Natural killer cell treated with Interleukin-12 subunit alpha and Interleukin-12 subunit beta and Interleukin-15 and Interleukin-18, amount 100 ng/mL, for 72 hours (primary cell): ENCODE data around the gene VPS29. TPM values are rescaled to one million over a fixed set of nuclear protein-coding genes. Genes with fewer than 3 reads are reported as not detected.
"Not testable (repeated sequence)": the region's sequence is repeated elsewhere in the genome, so short reads cannot be mapped to it uniquely, and the experiment has no call there.

Experiments
- ATAC-seq, 2 donors: fragments of 150-1000 bp; cut with Tn5 transposase in 1 of 2; sonication (Bioruptor Pico), chemical (Tn5 transposase) in 1 of 2; 2 replicates each; pipeline ENCODE4 v1.10.0; 2021
- DNase-seq: peaks from one replicate; pipeline ENCODE4 v3.0.0; 2022; ENCODE audit warnings: low spot score
- H3K27ac Mint-ChIP-seq, 2 donors: 1 replicate in 1 of 2; 2 replicates in 1 of 2; pipeline ENCODE4 v1.8.0; 2022; ENCODE audit warnings: mixed read lengths in 2 of 2, mild to moderate bottlenecking in 1 of 2, moderate library complexity in 1 of 2
- H3K27me3 Mint-ChIP-seq, 2 donors: 1 replicate in 1 of 2; 2 replicates in 1 of 2; pipeline ENCODE4 v1.8.0; 2022; ENCODE audit warnings: mixed read lengths in 2 of 2
- H3K36me3 Mint-ChIP-seq: one replicate; pipeline ENCODE4 v1.8.0; 2022; ENCODE audit warnings: mixed read lengths
- H3K4me1 Mint-ChIP-seq, 2 donors: 1 replicate in 1 of 2; 2 replicates in 1 of 2; pipeline ENCODE4 v1.8.0; 2022; ENCODE audit warnings: low read depth in 2 of 2, mixed read lengths in 2 of 2, mild to moderate bottlenecking in 1 of 2
- H3K4me3 Mint-ChIP-seq: one replicate; pipeline ENCODE4 v1.8.0; 2022; ENCODE audit warnings: mixed read lengths
- H3K9me3 Mint-ChIP-seq: 2 replicates; pipeline ENCODE4 v1.8.0; 2022; ENCODE audit warnings: mixed read lengths
- total RNA-seq, 2 donors: library from RNA; stranded (reverse); gene quantifications; one replicate each; pipeline ENCODE4 v1.2.3, GENCODE V29; 2022

Gene VPS29
- total RNA-seq, 2 donors from 2014 or later, result 105 to 120 TPM

DNA sequence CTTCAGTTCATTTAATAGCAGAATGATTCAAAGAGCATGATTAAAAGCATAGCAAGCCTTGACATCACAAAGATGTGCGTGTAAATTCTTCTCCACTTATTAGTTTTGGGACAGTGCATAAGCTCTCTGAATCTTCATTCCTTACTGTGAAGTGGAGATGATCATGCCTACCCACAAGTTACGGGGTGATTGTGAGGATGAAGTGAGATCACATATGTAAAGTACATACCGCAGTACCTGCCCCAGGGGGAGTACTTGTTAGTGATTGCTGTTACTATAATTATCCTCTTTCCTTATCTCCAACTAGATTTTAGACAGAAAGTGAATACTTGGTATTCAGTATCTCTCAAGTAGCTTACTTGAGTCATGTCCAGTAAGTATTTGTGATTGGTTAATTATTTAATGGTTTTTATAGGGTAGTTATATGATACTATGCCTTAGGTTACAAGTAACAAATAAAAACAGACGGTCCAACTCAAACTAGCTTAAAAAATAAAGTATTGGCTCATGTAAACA is 6.2 kb upstream of the VPS29 start:
- H3K9me3 Mint-ChIP-seq, result no peaks in the 10 kb centered on the region
- H3K27ac Mint-ChIP-seq, result no peak overlapping the region
- no peaks in the 10 kb centered on the region for H3K36me3 Mint-ChIP-seq
- H3K4me1 Mint-ChIP-seq, result no peaks in the 10 kb centered on the region
- H3K4me3 Mint-ChIP-seq, result no peak overlapping the region
- ATAC-seq (no peak), DNase-seq (no peak)
- no peaks in the 10 kb centered on the region for H3K27me3 Mint-ChIP-seq

DNA sequence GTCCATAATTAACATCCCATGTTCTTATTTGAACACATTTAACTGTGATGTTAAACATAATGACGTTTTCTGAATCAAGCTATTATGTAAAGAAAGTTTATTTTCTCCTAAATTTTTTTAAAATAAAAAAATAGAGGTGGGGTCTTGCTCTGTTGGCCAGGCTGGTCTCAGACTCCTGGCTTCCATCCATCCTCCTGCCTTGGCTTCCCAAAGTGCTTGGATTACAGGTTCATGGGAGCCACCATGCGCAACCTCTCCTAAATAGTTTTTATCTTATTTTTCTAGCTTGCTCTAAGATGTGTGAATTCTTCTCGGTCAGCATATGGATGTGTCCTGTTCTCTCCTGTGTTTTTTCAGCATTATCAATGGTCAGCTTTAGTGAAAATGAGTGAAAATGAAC is 3.4 kb upstream of the VPS29 start:
- no peak for DNase-seq
- H3K27ac Mint-ChIP-seq, result no peak overlapping the region
- H3K4me3 Mint-ChIP-seq, result no peak overlapping the region
- peaks cover 6% of the 10 kb centered on the region for H3K36me3 Mint-ChIP-seq
- no peaks in the 10 kb centered on the region for H3K27me3 Mint-ChIP-seq
- H3K4me1 Mint-ChIP-seq, result peaks cover 10 to 14% of the 10 kb centered on the region in 2 donors
- no peaks in the 10 kb centered on the region for H3K9me3 Mint-ChIP-seq
- ATAC-seq, result no peak

DNA sequence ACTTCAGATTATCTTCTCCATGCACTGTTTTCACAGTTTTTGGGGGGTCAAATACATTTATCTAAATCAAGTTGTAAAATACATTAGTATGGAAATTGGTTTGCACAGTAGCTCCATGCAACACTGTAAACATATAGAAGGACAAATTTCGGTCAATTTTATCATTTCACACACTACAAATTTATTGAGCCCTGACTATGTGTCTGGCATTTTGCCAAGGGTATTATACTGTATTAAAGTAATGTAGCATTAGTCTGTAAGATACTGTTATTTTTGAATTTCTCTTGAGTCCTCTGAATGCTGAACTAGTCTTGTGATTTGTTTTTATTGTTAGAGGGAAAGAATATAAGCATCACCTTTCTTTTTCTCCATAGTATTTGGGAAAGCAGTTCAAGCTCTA is 1.5 kb upstream of the VPS29 start:
- H3K27ac Mint-ChIP-seq, result peak overlapping the region; percentile 90 to 94
- no peaks in the 10 kb centered on the region for H3K27me3 Mint-ChIP-seq
- H3K4me1 Mint-ChIP-seq, result peaks cover 17 to 25% of the 10 kb centered on the region in 2 donors
- no peak overlapping the region for H3K4me3 Mint-ChIP-seq
- ATAC-seq, result no peak
- no peak for DNase-seq
- H3K9me3 Mint-ChIP-seq, result no peaks in the 10 kb centered on the region
- H3K36me3 Mint-ChIP-seq, result peaks cover 10% of the 10 kb centered on the region

- H3K4me1 Mint-ChIP-seq, result peaks cover 17 to 25% of the 10 kb centered on the region in 2 donors
- no peaks in the 10 kb centered on the region for H3K9me3 Mint-ChIP-seq
- peak overlapping the region; percentile 90 to 94 for H3K27ac Mint-ChIP-seq
- peak overlapping the region; percentile 90 for H3K4me3 Mint-ChIP-seq
- ATAC-seq, result peak; percentile 13 to 39
- H3K36me3 Mint-ChIP-seq, result peaks cover 10% of the 10 kb centered on the region
- no peaks in the 10 kb centered on the region for H3K27me3 Mint-ChIP-seq
- DNase-seq, result peak; percentile 59
These were observed 536 bp downstream of the VPS29 start for GRCh38 chr12:110501399-110501751.

GRCh38 chr12:110498984-110499706 is 2.8 kb downstream of the VPS29 start:
- DNase-seq (no peak), ATAC-seq (no peak)
- H3K4me3 Mint-ChIP-seq, result peak overlapping the region; percentile 59
- H3K4me1 Mint-ChIP-seq, result peaks cover 19 to 25% of the 10 kb centered on the region in 2 donors
- peak overlapping the region; percentile 85 to 90 for H3K27ac Mint-ChIP-seq
- no peaks in the 10 kb centered on the region for H3K9me3 Mint-ChIP-seq
- peaks cover 10% of the 10 kb centered on the region for H3K36me3 Mint-ChIP-seq
- H3K27me3 Mint-ChIP-seq, result no peaks in the 10 kb centered on the region

GRCh38 chr12:110475426-110475825 is 26.5 kb downstream of the VPS29 start:
- Mint-ChIP-seq H3K9me3 (no peaks in the 10 kb centered on the region), H3K4me1 (no peaks in the 10 kb centered on the region), H3K27ac (no peak overlapping the region), H3K4me3 (no peak overlapping the region), H3K27me3 (no peaks in the 10 kb centered on the region), H3K36me3 (no peaks in the 10 kb centered on the region)
- ATAC-seq (no peak), DNase-seq (no peak)

DNA sequence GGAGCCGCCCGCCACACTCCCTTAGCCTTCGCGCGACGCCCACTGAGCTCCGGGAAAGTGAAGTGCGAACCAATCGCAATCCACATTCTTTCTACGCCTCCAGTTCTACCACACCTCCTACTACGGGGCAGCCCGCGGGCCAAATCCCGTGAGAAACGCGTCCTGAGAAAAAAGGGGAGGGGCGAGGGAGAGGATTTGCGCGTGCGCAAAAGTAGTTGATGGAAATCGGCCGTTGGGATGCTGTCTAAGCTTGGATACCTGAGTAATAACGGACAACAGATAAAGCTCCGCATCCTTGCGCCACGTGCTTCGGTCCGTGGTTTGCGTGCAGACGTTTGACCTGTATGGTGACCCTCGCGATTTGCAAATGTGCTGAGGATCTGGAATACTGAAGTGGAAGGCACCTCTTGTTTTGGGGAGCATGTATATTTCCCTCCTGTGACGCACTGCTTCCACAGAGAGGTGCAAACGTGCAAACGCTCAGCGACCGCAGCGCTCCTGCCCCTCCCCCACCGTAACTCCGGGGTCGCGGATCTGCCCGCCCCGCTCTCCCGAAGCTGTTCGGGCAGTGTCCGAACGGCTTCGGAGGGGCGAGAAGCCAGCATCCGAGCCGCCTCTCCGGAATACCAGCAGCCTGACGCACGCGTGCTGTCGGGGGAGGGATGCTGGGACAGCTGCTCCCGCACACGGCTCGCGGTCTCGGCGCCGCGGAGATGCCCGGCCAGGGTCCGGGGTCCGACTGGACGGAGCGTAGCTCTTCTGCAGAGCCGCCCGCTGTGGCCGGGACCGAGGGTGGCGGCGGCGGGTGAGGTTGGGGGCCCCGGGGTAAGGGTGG is 33.5 kb downstream of the VPS29 start, which contains the start of the genes FAM216A and GPN3:
Gene FAM216A, plus strand, starts transcription at position 632 of the 835 bp plus-strand sequence. Its CDS starts 31 bp downstream, at position 663.
Gene GPN3, minus strand, starts transcription at position 44 of the 835 bp plus-strand sequence. CDS start 54 bp downstream, outside the sequence.
- Mint-ChIP-seq H3K4me3 (peak within 1 kb of the TSS; percentile 98), H3K9me3 (no peaks in the 10 kb centered on the region), H3K27ac (peak within 1 kb of the TSS; percentile 87 to 91), H3K36me3 (peaks cover 10% of the 10 kb centered on the region), H3K27me3 (no peaks in the 10 kb centered on the region), H3K4me1 (peaks cover 24% of the 10 kb centered on the region in 2 donors)
- DNase-seq, result peak; percentile 94
- peak; percentile 93 to 94 for ATAC-seq

GRCh38 chr12:110467847-110468213 is 34.1 kb downstream of the VPS29 start:
- Mint-ChIP-seq H3K27me3 (no peaks in the 10 kb centered on the region), H3K4me3 (peak overlapping the region; percentile 98), H3K36me3 (peaks cover 10% of the 10 kb centered on the region), H3K4me1 (peaks cover 24% of the 10 kb centered on the region in 2 donors), H3K9me3 (no peaks in the 10 kb centered on the region), H3K27ac (peak overlapping the region; percentile 87 to 91)
- DNase-seq (no peak), ATAC-seq (no peak)

GRCh38 chr12:110466791-110467190 is 35.1 kb downstream of the VPS29 start:
- H3K27me3 Mint-ChIP-seq, result no peaks in the 10 kb centered on the region
- H3K4me3 Mint-ChIP-seq, result peak overlapping the region; percentile 98
- no peaks in the 10 kb centered on the region for H3K9me3 Mint-ChIP-seq
- ATAC-seq (no peak), DNase-seq (no peak)
- peaks cover 14% of the 10 kb centered on the region for H3K36me3 Mint-ChIP-seq
- peak overlapping the region in 1 of 2 donors; percentile 91 for H3K27ac Mint-ChIP-seq
- peaks cover 29 to 30% of the 10 kb centered on the region in 2 donors for H3K4me1 Mint-ChIP-seq

- H3K27ac Mint-ChIP-seq, H3K9me3 Mint-ChIP-seq, ATAC-seq, H3K4me3 Mint-ChIP-seq, DNase-seq, H3K27me3 Mint-ChIP-seq: not testable (repeated sequence)
- H3K4me1 Mint-ChIP-seq, result peaks cover 29 to 30% of the 10 kb centered on the region in 2 donors
- peaks cover 14% of the 10 kb centered on the region for H3K36me3 Mint-ChIP-seq
These were observed 36.1 kb downstream of the VPS29 start for GRCh38 chr12:110465765-110466164.

DNA sequence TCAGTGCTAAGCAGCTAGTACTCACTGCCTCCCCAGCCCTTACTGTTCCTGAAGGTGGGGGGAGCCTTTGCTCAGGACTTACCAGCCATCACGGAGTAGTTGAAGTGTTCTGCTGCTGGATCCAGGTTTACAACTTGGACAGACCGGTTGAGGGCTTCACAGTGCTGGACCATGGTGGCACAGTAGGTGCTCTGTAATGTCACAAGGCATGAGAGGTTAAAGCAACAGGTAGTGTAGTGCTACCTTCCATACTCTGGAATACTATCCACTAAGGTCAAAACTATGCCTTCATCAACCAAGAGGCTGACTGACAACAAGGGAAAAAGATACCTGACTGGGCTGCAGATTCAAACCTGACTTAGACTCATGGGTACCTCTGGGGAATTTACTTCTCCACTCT is 36.9 kb downstream of the VPS29 start:
- H3K27ac Mint-ChIP-seq, result no peak overlapping the region
- DNase-seq, result no peak
- no peak overlapping the region for H3K4me3 Mint-ChIP-seq
- ATAC-seq, result no peak
- no peaks in the 10 kb centered on the region for H3K27me3 Mint-ChIP-seq
- no peaks in the 10 kb centered on the region for H3K9me3 Mint-ChIP-seq
- peaks cover 14% of the 10 kb centered on the region for H3K36me3 Mint-ChIP-seq
- peaks cover 27 to 30% of the 10 kb centered on the region in 2 donors for H3K4me1 Mint-ChIP-seq

GRCh38 chr12:110461189-110461588 is 40.7 kb downstream of the VPS29 start:
- DNase-seq, H3K4me3 Mint-ChIP-seq, H3K27me3 Mint-ChIP-seq, H3K27ac Mint-ChIP-seq, ATAC-seq, H3K36me3 Mint-ChIP-seq, H3K9me3 Mint-ChIP-seq: not testable (repeated sequence)
- H3K4me1 Mint-ChIP-seq, result peaks cover 6 to 11% of the 10 kb centered on the region in 2 donors

- H3K36me3 Mint-ChIP-seq, result peaks cover 5% of the 10 kb centered on the region
- no peak for ATAC-seq
- no peak overlapping the region for H3K27ac Mint-ChIP-seq
- H3K9me3 Mint-ChIP-seq, result no peaks in the 10 kb centered on the region
- H3K27me3 Mint-ChIP-seq, result no peaks in the 10 kb centered on the region
- DNase-seq, result no peak
- peaks cover 6 to 7% of the 10 kb centered on the region in 2 donors for H3K4me1 Mint-ChIP-seq
- H3K4me3 Mint-ChIP-seq, result no peak overlapping the region
These were observed 43.2 kb downstream of the VPS29 start for GRCh38 chr12:110458756-110459155.
